CD14-positive monocyte (primary cell): ENCODE data around the gene THRB. TPM values are rescaled to one million over a fixed set of nuclear protein-coding genes. Genes with fewer than 3 reads are reported as not detected.

Experiments used
- DNase-seq, 3 donors: peaks; one replicate each; pipeline ENCODE4 v3.0.0-alpha.2; 2011 to 2022
- H2AFZ ChIP-seq: 2 replicates; pipeline ENCODE4 v1.6.0; 2012; ENCODE audit warnings: mild to moderate bottlenecking, low read depth, low read length, inconsistent platforms; ENCODE audit not compliant: insufficient read depth, poor library complexity, severe bottlenecking
- H3K27ac ChIP-seq, 2 donors: 1 replicate in 1 of 2; 2 replicates in 1 of 2; pipeline ENCODE4 v1.5.1; 2012 to 2013; ENCODE audit warnings: low read length in 2 of 2, control low read depth in 1 of 2, inconsistent platforms in 1 of 2, low read depth in 1 of 2, mild to moderate bottlenecking in 1 of 2
- H3K27me3 ChIP-seq, 2 donors: one replicate each; pipeline versions ENCODE4 v1.6.0 to v1.6.1; 2011 to 2013; ENCODE audit warnings: low read length in 2 of 2; ENCODE audit not compliant: control insufficient read depth in 2 of 2, insufficient read depth in 2 of 2
- H3K36me3 ChIP-seq, 2 donors: replicated peaks in 1 of 2; 1 replicate in 1 of 2; 2 replicates in 1 of 2; pipeline versions ENCODE4 v1.5.1 to v1.6.1; 2012 to 2013; ENCODE audit warnings: low read length in 2 of 2, control low read depth in 1 of 2, inconsistent platforms in 1 of 2, mild to moderate bottlenecking in 1 of 2; ENCODE audit not compliant: insufficient read depth in 2 of 2, control insufficient read depth in 1 of 2
- H3K4me1 ChIP-seq, 2 donors: 1 replicate in 1 of 2; 2 replicates in 1 of 2; pipeline versions ENCODE4 v1.5.1 to v1.6.1; 2012 to 2013; ENCODE audit warnings: low read length in 2 of 2, control low read depth in 1 of 2, inconsistent platforms in 1 of 2, mild to moderate bottlenecking in 1 of 2, moderate library complexity in 1 of 2; ENCODE audit not compliant: insufficient read depth in 2 of 2, control insufficient read depth in 1 of 2
- H3K4me2 ChIP-seq: replicated peaks from 2 replicates; pipeline ENCODE3; 2012; ENCODE audit warnings: low read length, moderate library complexity, mild to moderate bottlenecking; ENCODE audit not compliant: poor library complexity, severe bottlenecking; ENCODE audit errors: extremely low read depth
- H3K4me3 ChIP-seq, 3 experiments: fragments of 200-600 bp in 1 of 3; sonication (generic) in 1 of 3; replicated peaks in 1 of 3; 1 replicate in 2 of 3; 2 replicates in 1 of 3; pipeline ENCODE4 v1.5.1; 2011 to 2013; ENCODE audit warnings: low read length in 3 of 3, mild to moderate bottlenecking in 3 of 3, control low read depth in 2 of 3, low read depth in 2 of 3, inconsistent platforms in 1 of 3, moderate library complexity in 1 of 3
- H3K79me2 ChIP-seq: 2 replicates; pipeline ENCODE4 v1.6.0; 2012; ENCODE audit warnings: mild to moderate bottlenecking, control low read depth, inconsistent platforms, low read length, moderate library complexity; ENCODE audit not compliant: insufficient read depth
- H3K9ac ChIP-seq: 2 replicates; pipeline ENCODE4 v1.6.0; 2017; ENCODE audit warnings: low read length, mild to moderate bottlenecking; ENCODE audit not compliant: insufficient read depth, poor library complexity, severe bottlenecking
- H3K9me3 ChIP-seq, 2 donors: replicated peaks in 1 of 2; 1 replicate in 1 of 2; 2 replicates in 1 of 2; pipeline versions ENCODE4 v1.5.1 to v1.6.1; 2012 to 2013; ENCODE audit warnings: low read length in 2 of 2, control low read depth in 1 of 2; ENCODE audit not compliant: control insufficient read depth in 1 of 2, insufficient read depth in 1 of 2
- H4K20me1 ChIP-seq: 2 replicates; pipeline ENCODE4 v1.6.0; 2012; ENCODE audit warnings: mild to moderate bottlenecking, low read length, control low read depth, moderate library complexity; ENCODE audit not compliant: insufficient read depth
- H3K27ac Mint-ChIP-seq, 7 donors: one replicate each; pipeline ENCODE4 v1.8.0; 2020; ENCODE audit warnings: mild to moderate bottlenecking in 7 of 7, mixed read lengths in 7 of 7, moderate library complexity in 6 of 7, inconsistent platforms in 2 of 7
- H3K27me3 Mint-ChIP-seq, 3 donors: one replicate each; pipeline ENCODE4 v1.8.0; 2021 to 2022; ENCODE audit warnings: low read depth in 3 of 3, mild to moderate bottlenecking in 3 of 3, mixed read lengths in 3 of 3, moderate library complexity in 3 of 3, inconsistent platforms in 1 of 3
- H3K36me3 Mint-ChIP-seq, 2 donors: one replicate each; pipeline ENCODE4 v1.8.0; 2020; ENCODE audit warnings: mixed read lengths in 2 of 2, inconsistent platforms in 1 of 2, mild to moderate bottlenecking in 1 of 2
- H3K4me1 Mint-ChIP-seq: one replicate; pipeline ENCODE4 v1.8.0; 2020; ENCODE audit warnings: mild to moderate bottlenecking, mixed read lengths
- H3K4me3 Mint-ChIP-seq, 2 donors: one replicate each; pipeline ENCODE4 v1.8.0; 2020; ENCODE audit warnings: mild to moderate bottlenecking in 2 of 2, mixed read lengths in 2 of 2, moderate library complexity in 1 of 2
- H3K9me3 Mint-ChIP-seq, 7 donors: one replicate each; pipeline ENCODE4 v1.8.0; 2020 to 2022; ENCODE audit warnings: mixed read lengths in 7 of 7, mild to moderate bottlenecking in 6 of 7, moderate library complexity in 6 of 7, inconsistent platforms in 2 of 7
- whole genome bisulfite sequencing: methylation state at CpG from one replicate; pipeline ENCODE4 v1.1.5; 2013; ENCODE audit warnings: missing lambda C conversion rate; ENCODE audit not compliant: insufficient coverage; 5-methylcytosine and 5-hydroxymethylcytosine counted together
- intact Hi-C, 2 donors: fragments of 100-400 bp; cut with micrococcal nuclease; formaldehyde crosslinking; loops; one replicate each; pipeline versions ENCODE4 v1.15.0 to v1.15.1; 2023
- polyA plus RNA-seq, 3 donors: library from polyadenylated mRNA; depleted of rRNA in 1 of 3; unstranded in 2 of 3; stranded (reverse) in 1 of 3; fragments of 300-500 nt in 2 of 3; fragments of >200 nt in 1 of 3; fragmentation: Illumina TruSeq in 2 of 3; gene quantifications; 1 replicate in 2 of 3; 2 replicates in 1 of 3; pipeline ENCODE4 v1.2.3, GENCODE V29; 2012 to 2021
- TF ChIP-seq, protein P1 (sequence below): fragments of 200-600 bp; IDR thresholded peaks from one replicate; pipeline ENCODE4 v1.8.0; 2022; ENCODE audit warnings: antibody characterized with exemption, mild to moderate bottlenecking

Gene THRB
- polyA plus RNA-seq, 3 donors = 0.05 TPM; not detected in 2

DNA sequence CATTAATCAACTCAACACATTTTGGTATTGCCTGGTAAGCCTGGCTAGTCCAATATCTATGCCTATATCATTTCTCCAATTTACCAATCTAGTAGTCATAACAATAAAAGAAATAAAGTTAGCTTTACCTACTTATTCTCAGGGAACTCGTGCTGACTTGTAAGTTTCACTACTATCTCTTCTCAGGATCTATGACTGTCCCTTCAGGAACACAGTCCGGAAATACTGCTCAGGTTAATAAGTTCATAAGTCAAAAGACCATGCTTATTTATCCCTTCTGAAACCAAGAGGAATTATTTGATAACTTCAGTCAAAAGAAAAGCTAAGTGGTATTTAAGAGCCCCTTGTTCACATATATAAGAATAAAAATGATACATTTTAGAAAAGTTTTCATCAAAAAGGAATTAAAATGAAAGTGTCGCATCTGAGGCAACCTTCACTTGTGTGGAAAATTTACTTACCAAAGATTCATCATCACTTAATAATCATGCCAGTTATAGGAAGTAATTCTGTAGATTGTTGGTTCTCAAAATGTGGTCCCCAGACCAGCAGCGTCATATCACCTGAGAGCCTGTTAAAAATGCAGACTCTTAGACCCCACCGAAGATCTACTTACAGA lies 15.5 kb upstream of the THRB start:
- TF ChIP-seq, protein P1, sequence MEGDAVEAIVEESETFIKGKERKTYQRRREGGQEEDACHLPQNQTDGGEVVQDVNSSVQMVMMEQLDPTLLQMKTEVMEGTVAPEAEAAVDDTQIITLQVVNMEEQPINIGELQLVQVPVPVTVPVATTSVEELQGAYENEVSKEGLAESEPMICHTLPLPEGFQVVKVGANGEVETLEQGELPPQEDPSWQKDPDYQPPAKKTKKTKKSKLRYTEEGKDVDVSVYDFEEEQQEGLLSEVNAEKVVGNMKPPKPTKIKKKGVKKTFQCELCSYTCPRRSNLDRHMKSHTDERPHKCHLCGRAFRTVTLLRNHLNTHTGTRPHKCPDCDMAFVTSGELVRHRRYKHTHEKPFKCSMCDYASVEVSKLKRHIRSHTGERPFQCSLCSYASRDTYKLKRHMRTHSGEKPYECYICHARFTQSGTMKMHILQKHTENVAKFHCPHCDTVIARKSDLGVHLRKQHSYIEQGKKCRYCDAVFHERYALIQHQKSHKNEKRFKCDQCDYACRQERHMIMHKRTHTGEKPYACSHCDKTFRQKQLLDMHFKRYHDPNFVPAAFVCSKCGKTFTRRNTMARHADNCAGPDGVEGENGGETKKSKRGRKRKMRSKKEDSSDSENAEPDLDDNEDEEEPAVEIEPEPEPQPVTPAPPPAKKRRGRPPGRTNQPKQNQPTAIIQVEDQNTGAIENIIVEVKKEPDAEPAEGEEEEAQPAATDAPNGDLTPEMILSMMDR = no peak
- no peak overlapping the region for H3K9ac ChIP-seq
- intact Hi-C loops = no loop called here
- H3K36me3 ChIP-seq = no peaks in the 10 kb centered on the region
- peaks cover 0 to 3% of the 10 kb centered on the region in 2 donors for H3K27me3 ChIP-seq
- H3K27ac ChIP-seq = no peak overlapping the region
- H3K36me3 Mint-ChIP-seq = peaks cover 0 to 2% of the 10 kb centered on the region in 2 donors
- H3K4me3 Mint-ChIP-seq = no peak overlapping the region
- no peak overlapping the region for H3K27ac Mint-ChIP-seq
- peaks cover 9 to 15% of the 10 kb centered on the region in 2 donors for H3K4me1 ChIP-seq
- H3K4me3 ChIP-seq = no peak overlapping the region
- 100% methylated on average over 1 of the region's 5 CpGs for WGBS
- no peaks in the 10 kb centered on the region for H3K79me2 ChIP-seq
- H3K4me1 Mint-ChIP-seq = peaks cover 16% of the 10 kb centered on the region
- no peaks in the 10 kb centered on the region for H3K9me3 ChIP-seq
- H4K20me1 ChIP-seq = no peaks in the 10 kb centered on the region
- DNase-seq = no peak
- H3K4me2 ChIP-seq = no peak overlapping the region
- H3K27me3 Mint-ChIP-seq = peaks cover 6 to 8% (median 6%) of the 10 kb centered on the region in 3 donors
- no peak overlapping the region for H2AFZ ChIP-seq
- H3K9me3 Mint-ChIP-seq = peaks cover 0 to 4% (median 0%) of the 10 kb centered on the region in 7 donors

DNA sequence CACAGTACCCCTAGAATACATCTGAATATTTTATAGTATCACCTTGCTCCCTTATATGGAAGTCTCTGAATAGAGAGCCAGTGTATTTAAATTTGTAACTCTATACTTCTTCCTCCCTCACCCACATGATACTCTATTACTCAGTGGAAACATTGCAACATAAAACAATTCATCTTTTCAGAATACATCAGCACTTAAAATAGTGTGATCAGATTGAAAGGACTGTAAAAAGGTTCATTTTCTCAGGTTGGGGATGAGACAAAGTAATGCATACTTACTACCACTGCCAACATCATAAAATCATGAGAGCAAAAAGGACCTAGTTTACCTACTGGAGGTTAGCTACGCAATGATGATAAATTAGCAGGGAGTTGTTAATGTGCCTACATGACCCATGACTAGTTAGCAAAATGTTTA lies 13.8 kb upstream of the THRB start:
- TF ChIP-seq, protein P1 = no peak
- peaks cover 22% of the 10 kb centered on the region for H3K4me1 Mint-ChIP-seq
- intact Hi-C loops = no loop called here
- peaks cover 3 to 4% (median 3%) of the 10 kb centered on the region in 3 donors for H3K27me3 Mint-ChIP-seq
- H3K9me3 Mint-ChIP-seq = peaks cover 0 to 4% (median 0%) of the 10 kb centered on the region in 7 donors
- no peaks in the 10 kb centered on the region for H4K20me1 ChIP-seq
- no CpG with 5 or more reads among the region's 1 CpG for WGBS
- H3K36me3 Mint-ChIP-seq = peaks cover 0 to 2% of the 10 kb centered on the region in 2 donors
- H3K27me3 ChIP-seq = peaks cover 0 to 3% of the 10 kb centered on the region in 2 donors
- no peak overlapping the region for H3K27ac ChIP-seq
- no peaks in the 10 kb centered on the region for H3K9me3 ChIP-seq
- H3K36me3 ChIP-seq = no peaks in the 10 kb centered on the region
- H3K9ac ChIP-seq = no peak overlapping the region
- H3K4me2 ChIP-seq = no peak overlapping the region
- peak in 1 of 3 donors; percentile 11 for DNase-seq
- no peak overlapping the region for H2AFZ ChIP-seq
- H3K27ac Mint-ChIP-seq = no peak overlapping the region
- H3K79me2 ChIP-seq = no peaks in the 10 kb centered on the region
- peaks cover 16 to 24% of the 10 kb centered on the region in 2 donors for H3K4me1 ChIP-seq
- H3K4me3 Mint-ChIP-seq = no peak overlapping the region
- H3K4me3 ChIP-seq = no peak overlapping the region
